ENCODE results near the gene PNPLA5.

The PNPLA5 gene

GRCh38 chr22:43891360-43892182, at the start of gene PNPLA5:
Gene PNPLA5 (minus strand): TSS chr22:43892013. CDS start chr22:43891880, 133 bp downstream.
- H3K4me3 ChIP-seq (ENCODE audit: low read depth, low read length), result no peak within 1 kb of the TSS

GRCh38 chr22:43941449-43941848, 49.6 kb upstream of the PNPLA5 start:
- H3K4me3 ChIP-seq (ENCODE audit: low read depth, low read length), result no peak overlapping the region
- no peak for TF ChIP-seq CTCF (IDR thresholded peaks at IDR 0.05; ENCODE audit: low read depth, low read length)

More at GRCh38 chr22:43891360-43892182, at the start of gene PNPLA5:
- TF ChIP-seq CTCF (IDR thresholded peaks at IDR 0.05; ENCODE audit: low read depth, low read length), result no peak

GRCh38 chr22:43931771-43932170, 40.0 kb upstream of the PNPLA5 start:
- TF ChIP-seq CTCF (IDR thresholded peaks at IDR 0.05; ENCODE audit: low read depth, low read length), result no peak

GRCh38 chr22:43928908-43929307, 37.1 kb upstream of the PNPLA5 start:
- TF ChIP-seq CTCF (IDR thresholded peaks at IDR 0.05; ENCODE audit: low read depth, low read length), result no peak
- no peak overlapping the region for H3K4me3 ChIP-seq (ENCODE audit: low read depth, low read length)

More at GRCh38 chr22:43931771-43932170, 40.0 kb upstream of the PNPLA5 start:
- H3K4me3 ChIP-seq (ENCODE audit: low read depth, low read length), result no peak overlapping the region

GRCh38 chr22:43928468-43928867, 36.7 kb upstream of the PNPLA5 start:
- TF ChIP-seq CTCF (IDR thresholded peaks at IDR 0.05; ENCODE audit: low read depth, low read length), result no peak
- no peak overlapping the region for H3K4me3 ChIP-seq (ENCODE audit: low read depth, low read length)

- H3K4me3 ChIP-seq (ENCODE audit: low read depth, low read length), result no peak overlapping the region
- TF ChIP-seq CTCF (IDR thresholded peaks at IDR 0.05; ENCODE audit: low read depth, low read length), result no peak
Measured at GRCh38 chr22:43926349-43926710, 34.5 kb upstream of the PNPLA5 start.
